Measurements from ENCODE around the gene JARID2. TPM values are rescaled to one million over a fixed set of nuclear protein-coding genes. Genes with fewer than 3 reads are reported as not detected.

The JARID2 gene
- total and polyA plus RNA-seq, 2 of the 13 experiments (the other 11 are each of a cell fraction or from before 2014, with no cell fraction given) = 7.5 to 10.3 TPM

GRCh38 chr6:15317934-15318902 is 72.3 kb downstream of the JARID2 start (continued):
- TF ChIP-seq THAP7 (CRISPR knock-in tag; IDR thresholded peaks at IDR 0.05) = no peak
- TF ChIP-seq HNRNPK (IDR thresholded peaks at IDR 0.05; ENCODE audit: low read depth, low read length, poor library complexity, severe bottlenecking) = no peak
- 0 out of 2 replicates have a peak, but pooled peaks have one; percentile 33 for TF ChIP-seq FUBP1 (CRISPR knock-in tag; IDR thresholded peaks at IDR 0.05; ENCODE audit: borderline replicate concordance)
- no peak for TF ChIP-seq AFF4 (CRISPR knock-in tag; IDR thresholded peaks at IDR 0.05)
- no peak for TF ChIP-seq PCBP1 (IDR thresholded peaks at IDR 0.05; ENCODE audit: borderline replicate concordance, low read depth, low read length)
- TF ChIP-seq ERF (CRISPR knock-in tag; IDR thresholded peaks at IDR 0.05) = 0 out of 2 replicates have a peak, but pooled peaks have one; percentile 60
- TF ChIP-seq ZNF704 (CRISPR knock-in tag; IDR thresholded peaks at IDR 0.05; ENCODE audit: borderline replicate concordance) = no peak
- TF ChIP-seq AHDC1 (CRISPR knock-in tag; IDR thresholded peaks at IDR 0.05; ENCODE audit: borderline replicate concordance) = peak; percentile 79
- no peak for TF ChIP-seq ZNF780A (CRISPR knock-in tag; IDR thresholded peaks at IDR 0.05)
- no peak for TF ChIP-seq AKAP8 (CRISPR knock-in tag; IDR thresholded peaks at IDR 0.05)
- no peak for TF ChIP-seq ZNF816 (CRISPR knock-in tag; IDR thresholded peaks at IDR 0.05; ENCODE audit: borderline replicate concordance)
- TF ChIP-seq ELF3 (CRISPR knock-in tag; IDR thresholded peaks at IDR 0.05) = peak; percentile 48; the same call in 1 of the 2 replicates
- TF ChIP-seq MIXL1 (CRISPR knock-in tag; IDR thresholded peaks at IDR 0.05) = peak; percentile 35; the same call in 1 of the 2 replicates

All from HepG2 (cell line).